ENCODE measurements around the gene STPG1.

DNA sequence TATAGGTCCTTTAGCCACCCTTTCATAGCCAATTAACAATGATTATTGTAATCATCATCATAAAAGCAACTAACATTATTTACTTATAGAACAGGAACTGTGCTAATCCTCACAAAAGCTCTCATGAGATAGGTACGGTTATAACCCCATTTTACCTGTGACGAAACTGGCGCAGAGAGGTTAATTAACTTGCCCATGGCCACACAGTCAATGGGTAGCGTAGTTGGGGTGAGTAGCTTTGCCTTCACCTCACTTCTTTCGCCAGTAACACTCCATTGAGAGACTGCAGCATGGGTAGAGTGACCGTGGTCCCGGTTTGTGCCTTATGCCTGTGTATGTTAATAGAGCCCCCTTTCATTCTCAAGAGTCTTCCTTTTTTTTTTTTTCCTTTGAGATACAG, 12.3 kb upstream of the STPG1 start:
- TF ChIP-seq ZNF747 (tag by site-specific recombination; IDR thresholded peaks at IDR 0.05) (no peak), ZNF654 (tag by site-specific recombination; IDR thresholded peaks at IDR 0.05; ENCODE audit: low read depth) (no peak), ZNF138 (tag by site-specific recombination; IDR thresholded peaks at IDR 0.05; ENCODE audit: borderline replicate concordance) (no peak), ZNF302 (tag by site-specific recombination; IDR thresholded peaks at IDR 0.05; ENCODE audit: low read depth) (no peak), ZBTB8A (tag by site-specific recombination; IDR thresholded peaks at IDR 0.05) (no peak), ZIC2 (tag by site-specific recombination; IDR thresholded peaks at IDR 0.05) (no peak)
- TF ChIP-seq, protein P1, sequence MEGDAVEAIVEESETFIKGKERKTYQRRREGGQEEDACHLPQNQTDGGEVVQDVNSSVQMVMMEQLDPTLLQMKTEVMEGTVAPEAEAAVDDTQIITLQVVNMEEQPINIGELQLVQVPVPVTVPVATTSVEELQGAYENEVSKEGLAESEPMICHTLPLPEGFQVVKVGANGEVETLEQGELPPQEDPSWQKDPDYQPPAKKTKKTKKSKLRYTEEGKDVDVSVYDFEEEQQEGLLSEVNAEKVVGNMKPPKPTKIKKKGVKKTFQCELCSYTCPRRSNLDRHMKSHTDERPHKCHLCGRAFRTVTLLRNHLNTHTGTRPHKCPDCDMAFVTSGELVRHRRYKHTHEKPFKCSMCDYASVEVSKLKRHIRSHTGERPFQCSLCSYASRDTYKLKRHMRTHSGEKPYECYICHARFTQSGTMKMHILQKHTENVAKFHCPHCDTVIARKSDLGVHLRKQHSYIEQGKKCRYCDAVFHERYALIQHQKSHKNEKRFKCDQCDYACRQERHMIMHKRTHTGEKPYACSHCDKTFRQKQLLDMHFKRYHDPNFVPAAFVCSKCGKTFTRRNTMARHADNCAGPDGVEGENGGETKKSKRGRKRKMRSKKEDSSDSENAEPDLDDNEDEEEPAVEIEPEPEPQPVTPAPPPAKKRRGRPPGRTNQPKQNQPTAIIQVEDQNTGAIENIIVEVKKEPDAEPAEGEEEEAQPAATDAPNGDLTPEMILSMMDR (tag by site-specific recombination; IDR thresholded peaks at IDR 0.05): no peak

Measured in HEK293 (cell line).